Measurements from ENCODE around the gene STAT3.

DNA sequence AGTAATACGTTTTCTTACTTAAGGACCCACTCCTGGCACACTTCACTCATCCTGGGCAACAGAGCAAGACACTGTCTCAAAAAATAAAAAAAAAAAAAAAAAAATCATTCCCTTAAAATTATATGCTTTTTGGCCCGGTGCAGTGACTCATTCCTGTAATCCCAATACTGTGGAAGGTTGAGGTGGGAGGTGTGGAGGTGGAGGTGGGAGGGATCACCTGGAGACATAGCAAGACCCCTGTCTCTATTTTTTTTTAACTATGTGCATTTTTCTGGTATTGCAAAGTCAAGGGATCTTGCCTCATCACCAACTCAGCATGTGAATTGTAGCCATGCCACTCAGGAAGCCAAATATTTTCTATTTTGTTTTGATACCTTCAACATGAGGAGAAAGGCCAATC lies 121.8 kb downstream of the STAT3 start:
- no peak for TF ChIP-seq NFIC (IDR thresholded peaks at IDR 0.05; ENCODE audit: borderline replicate concordance)
- TF ChIP-seq, protein P1, sequence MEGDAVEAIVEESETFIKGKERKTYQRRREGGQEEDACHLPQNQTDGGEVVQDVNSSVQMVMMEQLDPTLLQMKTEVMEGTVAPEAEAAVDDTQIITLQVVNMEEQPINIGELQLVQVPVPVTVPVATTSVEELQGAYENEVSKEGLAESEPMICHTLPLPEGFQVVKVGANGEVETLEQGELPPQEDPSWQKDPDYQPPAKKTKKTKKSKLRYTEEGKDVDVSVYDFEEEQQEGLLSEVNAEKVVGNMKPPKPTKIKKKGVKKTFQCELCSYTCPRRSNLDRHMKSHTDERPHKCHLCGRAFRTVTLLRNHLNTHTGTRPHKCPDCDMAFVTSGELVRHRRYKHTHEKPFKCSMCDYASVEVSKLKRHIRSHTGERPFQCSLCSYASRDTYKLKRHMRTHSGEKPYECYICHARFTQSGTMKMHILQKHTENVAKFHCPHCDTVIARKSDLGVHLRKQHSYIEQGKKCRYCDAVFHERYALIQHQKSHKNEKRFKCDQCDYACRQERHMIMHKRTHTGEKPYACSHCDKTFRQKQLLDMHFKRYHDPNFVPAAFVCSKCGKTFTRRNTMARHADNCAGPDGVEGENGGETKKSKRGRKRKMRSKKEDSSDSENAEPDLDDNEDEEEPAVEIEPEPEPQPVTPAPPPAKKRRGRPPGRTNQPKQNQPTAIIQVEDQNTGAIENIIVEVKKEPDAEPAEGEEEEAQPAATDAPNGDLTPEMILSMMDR (IDR thresholded peaks at IDR 0.05), result no peak
- TF ChIP-seq, protein P2, sequence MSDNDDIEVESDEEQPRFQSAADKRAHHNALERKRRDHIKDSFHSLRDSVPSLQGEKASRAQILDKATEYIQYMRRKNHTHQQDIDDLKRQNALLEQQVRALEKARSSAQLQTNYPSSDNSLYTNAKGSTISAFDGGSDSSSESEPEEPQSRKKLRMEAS (IDR thresholded peaks at IDR 0.05; ENCODE audit: low read depth), result no peak
- TF ChIP-seq, protein P3, sequence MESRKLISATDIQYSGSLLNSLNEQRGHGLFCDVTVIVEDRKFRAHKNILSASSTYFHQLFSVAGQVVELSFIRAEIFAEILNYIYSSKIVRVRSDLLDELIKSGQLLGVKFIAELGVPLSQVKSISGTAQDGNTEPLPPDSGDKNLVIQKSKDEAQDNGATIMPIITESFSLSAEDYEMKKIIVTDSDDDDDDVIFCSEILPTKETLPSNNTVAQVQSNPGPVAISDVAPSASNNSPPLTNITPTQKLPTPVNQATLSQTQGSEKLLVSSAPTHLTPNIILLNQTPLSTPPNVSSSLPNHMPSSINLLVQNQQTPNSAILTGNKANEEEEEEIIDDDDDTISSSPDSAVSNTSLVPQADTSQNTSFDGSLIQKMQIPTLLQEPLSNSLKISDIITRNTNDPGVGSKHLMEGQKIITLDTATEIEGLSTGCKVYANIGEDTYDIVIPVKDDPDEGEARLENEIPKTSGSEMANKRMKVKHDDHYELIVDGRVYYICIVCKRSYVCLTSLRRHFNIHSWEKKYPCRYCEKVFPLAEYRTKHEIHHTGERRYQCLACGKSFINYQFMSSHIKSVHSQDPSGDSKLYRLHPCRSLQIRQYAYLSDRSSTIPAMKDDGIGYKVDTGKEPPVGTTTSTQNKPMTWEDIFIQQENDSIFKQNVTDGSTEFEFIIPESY (IDR thresholded peaks at IDR 0.05; ENCODE audit: borderline replicate concordance, low read depth), result no peak
- TF ChIP-seq RFX5 (IDR thresholded peaks at IDR 0.05; ENCODE audit: low read length), result no peak
- TF ChIP-seq, protein P4, sequence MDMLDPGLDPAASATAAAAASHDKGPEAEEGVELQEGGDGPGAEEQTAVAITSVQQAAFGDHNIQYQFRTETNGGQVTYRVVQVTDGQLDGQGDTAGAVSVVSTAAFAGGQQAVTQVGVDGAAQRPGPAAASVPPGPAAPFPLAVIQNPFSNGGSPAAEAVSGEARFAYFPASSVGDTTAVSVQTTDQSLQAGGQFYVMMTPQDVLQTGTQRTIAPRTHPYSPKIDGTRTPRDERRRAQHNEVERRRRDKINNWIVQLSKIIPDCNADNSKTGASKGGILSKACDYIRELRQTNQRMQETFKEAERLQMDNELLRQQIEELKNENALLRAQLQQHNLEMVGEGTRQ (IDR thresholded peaks at IDR 0.05; ENCODE audit: borderline replicate concordance, low read depth, low read length), result no peak
